GM21423 (cell line): ENCODE results near the gene GIMAP8.
A peak's percentile ranks its signal among the peaks of the same experiment; 100 is the strongest.
"Not testable (repeated sequence)": the region's sequence is repeated elsewhere in the genome, so short reads cannot be mapped to it uniquely, and the experiment has no call there.

Source experiments
- ATAC-seq: cut with Tn5 transposase; IDR thresholded peaks from one replicate; pipeline ENCODE4 v1.9.1; 2021; ENCODE audit warnings: mild to moderate bottlenecking, moderate library complexity; ENCODE audit not compliant: unreplicated experiment

Gene GIMAP8

GRCh38 chr7:150507947-150508602 lies 57.6 kb downstream of the GIMAP8 start:
- no peak for ATAC-seq

- ATAC-seq = no peak
These were observed 60.6 kb downstream of the GIMAP8 start for GRCh38 chr7:150511048-150511447.

- no peak for ATAC-seq
These were observed 63.3 kb downstream of the GIMAP8 start for GRCh38 chr7:150513758-150514157.

- peak; percentile 69 for ATAC-seq
These were observed 64.4 kb downstream of the GIMAP8 start, which contains the start of gene GIMAP7 for GRCh38 chr7:150514748-150515222. Gene GIMAP7, plus strand, starts transcription at chr7:150514872. Its CDS starts 5,103 bp downstream, at chr7:150519975.

GRCh38 chr7:150515248-150516147 lies 65.1 kb downstream of the GIMAP8 start:
- ATAC-seq = peak; percentile 17

- ATAC-seq = no peak
These were observed 66.7 kb downstream of the GIMAP8 start for GRCh38 chr7:150516956-150517745.

- no peak for ATAC-seq
These were observed 68.9 kb downstream of the GIMAP8 start for GRCh38 chr7:150519310-150519709.

- ATAC-seq = no peak
These were observed 69.7 kb downstream of the GIMAP8 start for GRCh38 chr7:150520145-150520544.

- ATAC-seq = not testable (repeated sequence)
These were observed 72.5 kb downstream of the GIMAP8 start for GRCh38 chr7:150522931-150523330.

GRCh38 chr7:150524018-150524417 lies 73.6 kb downstream of the GIMAP8 start:
- ATAC-seq = no peak
